AG08396 (cell line): ENCODE results near the gene SYT8.
"Not testable (repeated sequence)": the region's sequence is repeated elsewhere in the genome, so short reads cannot be mapped to it uniquely, and the experiment has no call there.

Experiments used
- DNase-seq: peaks from one replicate; pipeline ENCODE4 v3.0.0; 2012; ENCODE audit warnings: low spot score, mixed read lengths

Gene SYT8

DNA sequence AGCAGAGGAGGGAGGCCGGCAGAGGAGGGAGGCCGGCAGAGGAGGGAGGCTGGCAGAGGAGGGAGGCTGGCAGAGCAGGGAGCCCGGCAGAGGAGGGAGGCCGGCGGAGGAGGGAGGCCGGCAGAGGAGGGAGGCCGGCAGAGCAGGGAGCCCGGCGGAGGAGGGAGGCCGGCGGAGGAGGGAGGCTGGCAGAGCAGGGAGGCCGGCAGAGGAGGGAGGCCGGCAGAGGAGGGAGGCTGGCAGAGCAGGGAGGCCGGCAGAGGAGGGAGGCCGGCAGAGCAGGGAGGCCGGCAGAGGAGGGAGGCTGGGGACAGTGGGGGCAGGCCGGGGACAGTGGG is 39.0 kb downstream of the SYT8 start:
- DNase-seq = not testable (repeated sequence)

DNA sequence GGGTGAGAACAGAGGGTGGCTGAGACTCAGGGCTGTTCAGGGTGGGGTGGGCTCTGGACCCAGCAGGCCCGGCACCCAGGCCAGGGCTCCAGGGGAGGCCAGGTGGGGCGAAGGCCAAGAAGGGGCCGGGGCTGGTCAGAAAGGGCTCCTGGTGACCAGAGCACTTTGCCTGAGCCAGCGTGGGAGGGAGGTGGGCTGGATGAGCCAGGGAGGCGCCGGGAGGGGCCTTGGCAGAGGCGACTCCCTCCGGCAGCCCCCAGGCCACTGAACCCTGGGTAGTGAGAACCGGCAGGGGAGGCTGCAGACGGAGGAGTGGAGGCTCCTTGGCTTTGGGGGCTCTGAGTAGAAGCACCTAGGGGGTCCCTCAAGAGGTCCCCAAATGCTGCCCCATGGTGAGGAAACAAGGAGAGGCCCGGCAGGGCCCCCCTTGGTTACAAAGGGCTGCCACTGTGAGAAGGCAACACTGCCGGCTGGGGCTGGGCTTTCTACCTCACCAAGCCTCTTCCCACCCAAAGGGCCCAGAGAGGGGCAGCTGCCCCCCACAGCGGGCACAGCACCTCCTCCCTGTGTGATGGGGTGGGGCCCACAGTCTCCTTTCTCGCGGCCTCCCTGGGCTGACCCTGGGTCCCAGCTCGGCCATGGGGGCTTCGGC is 39.8 kb downstream of the SYT8 start:
- not testable (repeated sequence) for DNase-seq

DNA sequence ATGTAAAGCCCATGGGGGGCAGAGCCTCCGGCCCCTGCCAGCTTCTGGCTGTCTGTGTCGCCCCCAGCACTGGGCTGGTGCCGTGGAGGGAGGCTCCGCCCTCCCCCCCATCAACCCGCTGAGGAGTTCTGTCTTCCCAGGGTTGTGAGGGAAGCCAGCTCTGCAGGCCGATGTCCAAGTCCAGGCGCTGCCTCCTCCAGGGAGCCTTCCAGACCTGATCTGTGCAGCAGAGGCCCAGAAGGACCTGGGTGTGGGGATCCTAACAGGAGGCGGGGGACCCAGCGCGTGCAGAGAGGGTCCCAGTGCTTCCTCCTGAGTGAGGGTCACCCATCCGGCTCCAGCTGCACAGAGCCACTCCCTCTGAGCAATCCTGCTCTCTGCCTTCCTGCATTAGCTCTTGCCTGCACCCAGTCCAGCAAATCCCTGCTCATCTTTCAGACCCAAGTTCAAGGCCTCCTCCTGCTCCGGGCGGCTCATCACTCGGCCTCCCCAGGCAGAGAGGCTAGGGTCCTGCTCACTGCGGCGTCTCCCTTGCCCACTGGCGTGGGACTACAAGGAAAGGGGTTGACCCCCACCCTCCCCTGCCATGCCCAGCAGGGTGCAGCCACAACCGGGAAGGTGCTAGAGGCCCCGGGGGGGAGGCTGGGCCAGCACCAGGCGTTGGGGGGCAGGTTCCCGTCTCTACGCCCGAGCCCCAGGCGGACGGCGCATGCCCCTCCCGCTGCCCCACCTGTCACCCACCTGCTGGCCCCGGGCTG is 40.5 kb downstream of the SYT8 start:
- DNase-seq = no peak

DNA sequence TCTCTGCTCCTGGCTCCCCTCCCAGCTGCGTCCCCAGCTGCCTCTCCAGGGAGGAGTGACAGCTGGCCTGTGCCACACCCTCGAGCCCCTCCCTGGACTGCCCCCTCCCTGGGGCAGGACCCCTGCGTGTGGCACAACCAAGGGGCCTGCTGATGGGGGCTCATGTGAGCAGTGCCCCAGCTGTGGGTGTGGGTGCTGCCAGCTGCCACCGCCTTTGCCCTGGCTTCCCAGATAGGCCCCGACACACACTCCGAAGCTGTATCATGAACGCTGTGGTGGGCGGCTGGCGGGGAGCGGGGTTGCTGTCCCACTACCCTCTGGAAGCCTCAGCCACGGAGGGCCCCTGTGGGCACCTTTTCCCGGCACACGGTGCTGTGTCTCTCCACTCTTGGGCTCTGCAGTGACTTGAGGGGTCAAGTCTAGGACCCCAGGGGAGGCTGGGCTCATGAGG is 41.1 kb downstream of the SYT8 start:
- not testable (repeated sequence) for DNase-seq

DNA sequence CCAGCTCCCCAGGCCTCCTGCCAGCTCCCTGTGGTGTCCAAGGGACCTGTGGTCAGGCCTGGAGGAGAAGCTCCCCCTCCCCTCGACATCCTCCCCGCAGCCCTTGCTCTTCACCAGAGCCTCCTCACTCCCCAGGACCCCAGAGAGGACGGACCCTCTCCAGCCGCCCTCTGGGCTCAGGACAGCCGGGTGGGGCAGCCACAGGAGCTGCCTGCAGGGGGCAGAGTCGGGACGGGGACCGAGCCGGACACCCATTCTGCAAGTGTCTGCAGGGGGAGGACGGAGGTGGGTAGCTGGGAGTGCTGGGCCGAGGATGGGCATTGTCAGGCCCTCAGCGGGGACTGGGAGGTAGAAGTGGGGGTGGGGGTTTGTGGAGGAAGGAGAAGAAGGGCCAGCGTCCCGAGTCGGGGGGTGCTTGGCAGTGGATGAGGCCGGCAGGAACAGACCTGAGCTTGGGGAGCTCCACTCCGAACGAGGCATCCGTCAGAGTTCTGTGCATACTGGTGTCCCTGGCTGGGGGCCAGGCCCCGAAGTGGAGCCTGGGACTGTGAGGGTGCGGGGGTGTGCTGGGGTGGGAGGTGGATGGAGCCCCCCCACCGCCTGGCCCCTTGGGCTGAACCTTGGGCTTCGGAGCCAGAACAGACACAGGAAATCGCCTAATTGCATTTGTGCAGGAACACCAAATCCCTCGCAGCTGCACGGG is 41.7 kb downstream of the SYT8 start:
- peak; percentile 72 for DNase-seq

DNA sequence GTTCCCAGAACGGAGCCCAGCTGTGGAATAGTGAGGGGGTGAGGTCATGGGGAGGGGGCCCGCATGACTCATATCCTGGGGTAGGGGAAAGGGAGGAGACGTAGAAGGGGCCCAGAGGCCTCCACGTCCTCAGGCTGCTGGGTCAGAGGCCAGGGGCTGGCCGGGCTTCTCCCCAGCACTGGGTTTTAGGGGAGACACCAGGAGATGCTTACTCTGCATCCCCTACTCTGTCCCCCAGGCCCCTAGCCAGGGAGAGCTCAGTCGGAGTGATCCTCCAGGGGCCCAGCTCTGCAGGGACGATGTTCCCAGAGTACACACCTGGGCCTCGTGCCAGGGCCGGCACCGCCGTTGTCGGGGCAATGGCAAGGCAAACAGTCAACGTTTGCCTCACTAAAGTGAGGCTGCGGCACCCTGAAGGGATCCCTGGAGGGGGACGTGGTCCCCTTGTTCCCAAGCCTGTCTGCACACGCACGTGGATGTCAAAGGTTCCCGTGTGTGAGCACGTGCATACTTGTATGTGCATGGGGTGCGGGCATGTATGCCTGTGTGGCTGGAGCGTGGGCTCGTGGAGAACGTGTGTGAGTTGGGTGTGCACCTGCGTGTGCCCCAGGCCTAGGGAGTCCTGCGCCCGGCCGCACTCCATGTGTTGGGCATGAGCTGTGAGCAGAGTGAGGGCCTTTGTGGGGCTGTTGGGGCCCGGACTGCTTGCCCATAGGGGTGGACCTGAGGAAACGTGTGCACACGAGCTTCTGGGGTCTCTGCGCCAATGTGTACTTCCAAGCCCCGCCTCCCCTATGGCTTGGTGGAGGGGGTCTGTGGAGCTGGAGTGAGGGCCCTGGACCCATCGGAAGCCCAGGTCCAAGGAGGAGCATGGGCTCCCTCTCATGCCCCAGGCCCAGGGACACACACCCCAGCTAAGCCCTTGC is 42.7 kb downstream of the SYT8 start:
- no peak for DNase-seq

DNA sequence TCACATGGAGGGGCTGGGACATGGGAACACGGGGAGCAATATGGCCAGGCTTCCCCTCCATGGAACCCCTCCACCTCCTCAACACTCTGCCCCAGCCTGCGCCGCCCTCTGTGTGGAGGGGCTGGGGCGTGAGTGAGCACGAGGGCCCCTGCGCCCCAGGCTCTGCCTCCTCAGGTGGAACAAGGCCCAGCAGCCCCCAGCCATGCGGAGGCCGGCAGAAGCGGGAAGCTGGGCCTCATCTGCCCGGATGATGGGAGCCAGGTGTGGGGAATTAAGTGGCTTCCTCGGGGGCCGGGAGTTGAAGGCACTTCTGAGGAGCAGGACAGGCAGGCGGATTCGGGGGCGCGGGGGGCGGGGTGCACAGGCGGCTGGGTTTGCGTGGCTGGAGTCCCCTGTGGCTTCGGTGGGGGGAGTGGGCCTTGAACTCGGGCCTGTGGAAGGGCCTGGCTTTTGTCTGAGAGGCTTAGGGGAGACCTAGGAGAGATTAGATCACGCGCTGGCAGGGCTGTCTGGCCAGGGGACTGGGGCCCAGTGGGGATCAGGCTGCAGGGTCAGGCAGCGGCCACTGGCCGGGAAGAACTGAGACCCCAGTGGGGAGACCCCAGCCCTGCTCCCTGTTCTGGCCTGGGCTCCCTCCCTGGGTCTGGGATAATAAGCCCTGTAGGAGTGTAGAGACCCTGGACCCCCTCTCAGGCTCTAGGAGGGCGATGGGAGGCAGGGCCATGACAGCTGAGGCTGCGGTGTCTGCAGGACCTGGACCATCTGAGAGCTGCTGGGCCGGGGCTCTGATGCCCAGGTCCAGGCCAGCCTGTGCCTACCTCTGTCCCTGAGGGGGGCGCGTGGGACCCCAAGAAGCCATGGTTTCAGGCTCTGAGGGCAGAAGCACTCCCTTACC is 43.6 kb downstream of the SYT8 start:
- DNase-seq = no peak

DNA sequence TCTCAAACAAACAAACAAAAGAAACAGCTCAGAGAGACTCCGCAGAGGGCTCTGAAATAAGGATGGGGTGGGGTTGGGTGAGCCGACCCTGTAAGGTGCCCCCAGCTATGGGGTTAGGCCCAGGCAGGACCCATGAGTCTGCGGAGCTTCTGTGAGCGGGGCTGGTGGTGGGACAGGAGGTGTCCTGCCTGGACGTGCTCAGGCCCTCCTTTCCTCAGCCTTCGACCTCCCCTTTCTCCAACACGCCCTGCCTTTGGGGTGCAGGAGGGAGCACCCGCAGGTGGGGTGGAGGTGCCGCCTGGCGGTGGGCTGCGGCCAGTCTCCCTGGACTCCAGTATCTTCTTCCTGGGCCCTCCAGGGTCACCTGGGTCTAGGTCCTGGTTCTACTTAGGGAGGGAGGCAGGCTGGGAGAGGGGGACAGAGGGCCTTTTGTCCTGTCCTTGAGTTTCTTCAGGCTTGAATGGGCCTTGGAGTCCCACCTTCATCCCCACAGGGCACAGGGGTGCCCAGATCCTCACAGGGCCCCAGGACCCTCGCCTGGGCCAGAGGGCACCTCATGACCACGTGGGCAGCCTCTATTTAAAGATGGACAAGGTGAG is 44.7 kb downstream of the SYT8 start:
- no peak for DNase-seq

DNA sequence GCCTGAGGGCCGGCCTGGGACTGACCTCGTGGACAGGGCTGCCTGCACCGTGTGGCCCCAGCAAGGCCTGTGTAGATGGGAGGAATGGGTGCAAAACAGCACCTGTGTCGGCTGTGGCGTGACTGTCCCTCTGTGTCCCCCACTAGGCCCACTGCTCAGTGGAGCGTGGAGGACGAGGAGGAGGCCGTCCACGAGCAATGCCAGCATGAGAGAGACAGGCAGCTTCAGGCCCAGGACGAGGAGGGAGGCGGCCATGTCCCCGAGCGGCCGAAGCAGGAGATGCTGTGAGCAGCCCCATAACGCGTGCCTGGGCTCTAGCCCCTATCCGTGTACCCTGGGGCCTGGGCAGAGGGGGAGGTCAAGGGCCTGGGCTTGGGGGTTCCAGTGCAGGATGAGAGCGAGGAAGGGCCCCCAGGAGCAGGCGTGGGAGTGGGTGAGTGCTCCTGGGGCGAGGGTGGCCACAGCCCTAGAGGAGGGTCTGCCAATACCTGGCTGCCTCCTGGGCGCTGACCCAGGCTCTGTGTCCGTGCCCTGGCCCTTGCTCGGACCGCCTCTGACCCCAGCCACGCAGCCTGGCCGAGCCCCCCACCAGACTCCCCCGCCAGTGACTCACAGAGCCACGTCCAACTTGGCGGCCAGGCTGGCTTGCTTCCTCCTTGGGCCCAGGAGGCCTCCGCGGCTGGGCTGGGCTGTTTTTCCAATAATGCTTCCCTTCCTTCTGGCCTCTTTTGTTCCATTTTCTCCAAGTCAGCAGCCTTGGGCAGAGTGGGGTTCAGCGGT is 45.3 kb downstream of the SYT8 start:
- no peak for DNase-seq

DNA sequence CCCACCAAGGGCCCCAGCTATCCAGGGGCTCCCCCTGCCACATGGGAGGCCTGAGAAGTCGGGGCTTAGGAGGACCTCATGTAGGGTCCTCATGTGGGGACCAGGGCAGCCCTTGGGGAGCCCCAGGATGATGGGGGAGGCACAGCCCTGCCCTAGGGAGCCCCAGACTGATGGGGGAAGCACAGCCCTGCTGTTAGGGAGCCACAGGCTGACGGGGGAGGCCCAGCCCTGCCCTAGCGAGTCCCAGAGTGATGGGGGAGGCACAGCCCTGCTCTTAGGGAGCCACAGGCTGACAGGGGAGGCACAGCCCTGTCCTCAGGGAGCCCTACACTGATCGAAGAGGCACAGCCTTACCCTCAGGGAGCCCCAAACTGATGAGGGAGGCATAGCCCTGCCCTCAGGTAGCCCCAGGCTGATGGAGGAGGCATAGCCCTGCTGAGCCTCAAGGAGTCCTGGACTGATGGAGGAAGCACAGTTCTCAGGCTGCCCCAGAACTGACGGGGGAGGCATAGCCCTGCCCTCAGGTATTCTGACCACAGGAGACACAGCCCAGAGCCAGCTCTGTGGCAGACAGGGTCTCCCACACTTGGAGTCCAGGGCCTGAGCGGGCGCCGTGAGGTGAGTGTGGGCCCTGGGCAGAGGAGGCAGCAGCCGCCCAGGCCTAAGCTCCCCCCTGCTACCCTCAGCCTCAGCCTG is 46.1 kb downstream of the SYT8 start:
- peak; percentile 29 for DNase-seq

DNA sequence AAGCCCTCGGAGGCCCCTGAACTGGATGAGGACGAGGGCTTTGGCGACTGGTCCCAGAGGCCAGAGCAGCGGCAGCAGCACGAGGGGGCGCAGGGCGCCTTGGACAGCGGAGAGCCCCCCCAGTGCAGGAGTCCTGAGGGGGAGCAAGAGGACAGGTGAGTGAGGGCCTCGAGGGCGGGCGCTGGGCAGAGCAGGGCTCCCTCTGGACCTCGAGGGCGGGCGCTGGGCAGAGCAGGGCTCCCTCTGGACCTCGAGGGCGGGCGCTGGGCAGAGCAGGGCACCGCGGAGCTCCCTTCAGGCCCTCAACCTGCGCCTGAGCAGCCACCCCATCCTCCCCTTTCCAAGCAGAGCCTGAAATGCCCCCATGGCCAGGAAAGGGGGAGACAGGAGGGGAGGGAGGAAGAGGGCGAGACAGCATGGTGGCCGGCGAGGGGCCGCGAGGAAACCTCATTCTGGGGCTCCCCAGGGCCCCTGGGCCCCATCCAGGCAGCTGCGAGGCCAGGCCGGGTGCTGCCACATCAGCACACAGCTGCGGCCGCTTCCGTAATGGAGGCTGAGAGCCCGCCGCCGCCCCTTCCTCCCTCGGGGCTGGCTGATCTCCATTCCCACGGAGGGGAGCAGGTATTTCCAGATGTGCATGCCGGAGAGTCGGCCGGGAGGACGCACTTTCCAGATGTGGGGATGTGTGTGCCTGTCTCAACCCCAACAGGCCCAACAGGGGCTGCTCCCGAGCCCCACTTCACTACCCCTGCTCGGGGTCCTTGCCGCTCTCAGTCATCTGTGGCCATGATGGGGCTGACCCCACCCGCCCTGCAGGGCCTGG is 46.9 kb downstream of the SYT8 start:
- peak; percentile 13 for DNase-seq

DNA sequence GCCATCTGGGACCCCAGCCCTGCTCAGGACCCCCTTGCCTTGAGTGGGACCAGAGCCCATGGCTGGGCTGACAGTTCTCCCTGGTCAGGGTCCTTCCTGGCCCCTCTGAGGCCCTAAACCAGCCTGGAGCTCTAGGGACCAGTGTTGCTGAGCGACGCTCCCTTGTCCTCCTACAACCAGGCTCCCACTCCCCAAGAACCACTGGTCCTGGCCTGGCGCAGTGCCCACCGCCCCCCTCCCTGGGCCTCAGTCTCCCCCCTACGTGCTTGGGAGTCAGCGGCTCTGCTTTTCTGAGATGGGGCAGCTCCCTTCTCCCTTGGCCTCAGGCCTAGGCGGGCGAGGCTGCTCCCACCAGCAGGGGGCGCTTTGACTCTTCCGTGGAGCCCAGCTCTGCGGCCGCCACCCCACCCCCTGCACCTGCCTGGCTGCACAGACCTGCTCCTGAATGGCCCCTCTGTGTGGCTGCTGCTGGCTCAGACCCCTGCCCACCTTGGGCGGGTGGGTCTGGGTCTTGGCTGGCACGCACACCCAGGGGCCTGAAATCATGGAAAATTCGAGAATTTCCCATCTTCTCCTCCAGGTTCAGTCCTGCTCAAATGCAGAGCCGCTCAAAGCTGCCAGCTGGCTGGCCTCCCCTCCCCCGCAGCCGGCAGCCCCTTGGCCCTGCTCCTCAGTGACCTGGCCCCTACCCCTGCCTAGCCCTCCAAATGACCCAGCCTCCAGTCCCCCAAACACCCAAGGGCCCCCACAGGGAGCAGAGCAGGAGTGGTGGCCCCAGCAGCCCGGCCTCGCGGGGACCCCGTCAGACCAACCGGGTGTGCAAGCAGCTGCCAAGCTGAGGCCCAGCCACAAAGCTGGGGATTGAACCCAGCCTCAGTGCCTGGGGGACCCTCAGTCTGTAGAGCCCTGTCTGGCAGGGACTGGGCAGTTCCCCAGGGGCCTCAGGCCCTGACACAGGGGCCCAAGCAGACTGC is 47.8 kb downstream of the SYT8 start:
- DNase-seq = peak; percentile 93

DNA sequence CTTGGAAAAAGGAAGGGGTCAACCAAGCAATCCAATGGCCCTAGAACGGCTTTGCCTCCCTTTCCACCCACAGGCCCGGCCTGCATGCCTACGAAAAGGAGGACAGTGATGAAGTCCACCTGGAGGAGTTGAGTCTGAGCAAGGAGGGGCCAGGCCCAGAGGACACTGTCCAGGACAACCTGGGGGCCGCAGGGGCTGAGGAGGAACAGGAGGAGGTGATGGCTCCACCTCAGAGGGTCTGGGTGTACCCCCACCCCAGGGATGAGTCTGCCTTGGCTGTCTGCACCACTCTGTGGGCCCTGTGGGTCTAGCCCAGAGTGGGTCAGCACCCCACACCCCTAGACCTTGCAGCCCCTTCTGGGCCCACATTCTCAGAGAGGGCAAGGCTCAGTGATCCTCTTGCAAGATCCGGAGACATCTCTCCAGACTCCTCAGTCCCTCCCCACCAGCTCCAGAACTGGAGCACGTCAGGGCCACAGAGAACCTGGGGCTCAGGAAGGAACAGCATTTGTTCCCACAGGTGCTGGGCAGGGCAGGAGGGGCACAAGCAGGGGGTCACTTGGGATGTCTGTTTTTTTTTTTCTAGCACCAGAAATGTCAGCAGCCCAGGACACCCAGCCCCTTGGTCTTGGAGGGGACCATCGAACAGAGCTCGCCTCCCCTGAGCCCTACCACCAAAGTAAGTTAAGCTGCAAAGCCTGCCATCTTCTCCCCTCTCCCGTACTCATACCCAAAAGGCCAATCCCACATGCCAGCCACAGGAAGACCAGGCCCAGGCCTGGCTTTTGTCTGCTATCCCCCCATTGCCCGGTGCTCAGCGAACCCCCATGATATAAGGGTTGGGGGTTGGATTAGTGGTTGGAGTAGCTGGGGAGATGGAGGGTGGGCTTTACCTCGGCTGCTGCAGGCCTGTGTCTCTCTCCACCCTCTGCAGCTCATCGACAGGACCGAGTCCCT is 48.8 kb downstream of the SYT8 start:
- DNase-seq = no peak

DNA sequence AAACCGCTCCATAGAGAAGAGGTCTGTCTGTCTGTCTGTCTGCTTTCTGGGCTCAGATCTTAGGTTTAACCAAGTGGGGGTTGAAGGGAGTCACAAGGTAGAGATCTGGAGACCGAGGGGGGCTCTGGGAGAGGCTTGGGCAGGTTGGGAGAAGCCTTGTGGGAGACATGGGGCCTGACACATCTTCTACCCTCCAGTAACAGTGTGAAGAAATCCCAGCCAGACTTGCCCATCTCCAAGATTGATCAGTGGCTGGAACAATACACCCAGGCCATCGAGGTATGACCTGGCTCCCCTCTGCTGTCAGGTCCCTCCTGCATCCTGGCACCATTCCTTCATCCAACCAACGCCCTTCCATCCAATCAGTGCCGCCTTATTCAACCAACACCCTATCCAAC is 49.5 kb downstream of the SYT8 start:
- DNase-seq = no peak

DNA sequence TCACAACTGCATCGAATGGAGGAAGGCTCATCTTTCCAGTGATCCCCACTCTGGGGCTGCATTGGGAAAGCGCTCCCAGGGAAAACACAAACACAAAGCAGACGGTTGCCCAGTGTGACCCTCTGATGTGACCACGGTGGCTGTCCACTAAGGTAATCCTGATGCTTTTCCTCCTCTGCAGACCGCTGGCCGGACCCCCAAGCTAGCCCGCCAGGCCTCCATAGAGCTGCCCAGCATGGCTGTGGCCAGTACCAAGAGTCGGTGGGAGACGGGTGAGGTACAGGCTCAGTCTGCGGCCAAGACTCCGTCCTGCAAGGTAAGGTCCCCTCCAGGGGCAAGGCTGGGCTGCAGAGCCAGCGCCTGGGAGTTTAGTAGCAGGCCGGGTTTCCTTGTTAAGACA is 51.8 kb downstream of the SYT8 start:
- not testable (repeated sequence) for DNase-seq
